K562 (cell line): ENCODE measurements around the gene PTK6. TPM values are rescaled to one million over a fixed set of nuclear protein-coding genes. Genes with fewer than 3 reads are reported as not detected.
A peak's percentile ranks its signal among the peaks of the same experiment; 100 is the strongest.

Experiments used
- BMI1 ChIP-seq: fragments of 150-350 bp; IDR thresholded peaks from 2 replicates; pipeline ENCODE4 v1.6.1; 2014; ENCODE audit warnings: low read length
- CHD4 ChIP-seq: fragments of 200-600 bp; sonication (generic); IDR thresholded peaks from 3 replicates; pipeline ENCODE4 v1.6.1; 2012; ENCODE audit warnings: low read depth, mild to moderate bottlenecking, mixed read lengths, low read length, inconsistent platforms; ENCODE audit not compliant: insufficient read depth, insufficient replicate concordance, poor library complexity, severe bottlenecking
- ERF ChIP-seq: fragments of 450-650 bp; formaldehyde crosslinking; IDR thresholded peaks from 2 replicates; pipeline ENCODE4 v1.4.0; 2020; ENCODE audit warnings: mild to moderate bottlenecking, mixed read lengths
- GABPA ChIP-seq: fragments of 200-800 bp; sonication (Bioruptor generic); conservative IDR thresholded peaks from 2 replicates; pipeline ENCODE4 v1.6.1; 2016; ENCODE audit warnings: low read depth, missing genetic modification characterization, missing compliant biosample characterization
- HOMEZ ChIP-seq: fragments of 250-450 bp; sonication (Bioruptor Pico); IDR thresholded peaks from 2 replicates; pipeline ENCODE4 v1.4.0; 2020; ENCODE audit warnings: mild to moderate bottlenecking, moderate library complexity
- LEF1 ChIP-seq: fragments of 450-650 bp; IDR thresholded peaks from 2 replicates; pipeline ENCODE4 v1.6.1; 2016; ENCODE audit warnings: mild to moderate bottlenecking
- MBD2 ChIP-seq: sonication (generic); IDR thresholded peaks from 2 replicates; pipeline ENCODE4 v1.6.1; 2016; ENCODE audit warnings: low read depth, borderline replicate concordance
- MTA3 ChIP-seq: fragments of 450-650 bp; formaldehyde crosslinking; IDR thresholded peaks from 2 replicates; pipeline ENCODE4 v1.6.1; 2017; ENCODE audit warnings: mild to moderate bottlenecking, borderline replicate concordance
- MXI1 ChIP-seq: IDR thresholded peaks from 2 replicates; pipeline ENCODE4 v1.6.1; 2011; ENCODE audit warnings: low read depth, mild to moderate bottlenecking, improper control_type of control experiment, low read length
- MYC ChIP-seq, 2 experiments: fragments of 250-450 bp in 1 of 2; sonication (Bioruptor Pico) in 1 of 2; IDR thresholded peaks; 2 replicates each; pipeline versions ENCODE4 v1.5.1 to v1.6.1; 2012 to 2021; ENCODE audit warnings: low read depth in 2 of 2, borderline replicate concordance in 1 of 2, improper control_type of control experiment in 1 of 2, low read length in 1 of 2, mild to moderate bottlenecking in 1 of 2, moderate library complexity in 1 of 2
- NCOA1 ChIP-seq: fragments of 450-650 bp; IDR thresholded peaks from 2 replicates; pipeline ENCODE4 v1.6.1; 2016; ENCODE audit warnings: low read depth
- PHB ChIP-seq: fragments of 250-450 bp; sonication (Bioruptor Pico); IDR thresholded peaks from 2 replicates; pipeline ENCODE4 v1.5.0; 2021
- POLR3G ChIP-seq: IDR thresholded peaks from 2 replicates; pipeline ENCODE4 v1.6.1; 2011; ENCODE audit not compliant: insufficient read length, insufficient replicate concordance; ENCODE audit errors: extremely low read depth
- PTTG1 ChIP-seq: fragments of 450-650 bp; IDR thresholded peaks from 2 replicates; pipeline ENCODE4 v1.6.1; 2016; ENCODE audit warnings: low read depth, mild to moderate bottlenecking, missing genetic modification characterization, missing compliant biosample characterization
- RFX5 ChIP-seq: IDR thresholded peaks from 2 replicates; pipeline ENCODE4 v1.6.1; 2011; ENCODE audit warnings: low read depth, mild to moderate bottlenecking, improper control_type of control experiment, low read length
- SETDB1 ChIP-seq: IDR thresholded peaks from one replicate; pipeline ENCODE4 v1.6.1; 2012; ENCODE audit warnings: low read length, control low read depth, inconsistent platforms
- SMARCA4 ChIP-seq: fragments of 450-650 bp; IDR thresholded peaks from 2 replicates; pipeline ENCODE4 v1.6.1; 2016
- TEAD1 ChIP-seq, 2 experiments: fragments of 450-650 bp in 1 of 2; sonication (generic) in 1 of 2; formaldehyde crosslinking; IDR thresholded peaks; 2 replicates each; pipeline versions ENCODE4 v1.4.0 to v1.8.0; 2020 to 2022; ENCODE audit warnings: mild to moderate bottlenecking in 2 of 2, missing genetic modification reagents in 1 of 2
- THAP12 ChIP-seq: fragments of 250-450 bp; sonication (Bioruptor Pico); IDR thresholded peaks from 2 replicates; pipeline ENCODE4 v1.9.0; 2021; ENCODE audit warnings: mild to moderate bottlenecking, inconsistent platforms
- ZC3H4 ChIP-seq: sonication (generic); formaldehyde crosslinking; IDR thresholded peaks from 2 replicates; pipeline ENCODE4 v1.9.0; 2021; ENCODE audit warnings: missing genetic modification reagents, borderline replicate concordance
- ZFP36 ChIP-seq: fragments of 150-350 bp; IDR thresholded peaks from 2 replicates; pipeline ENCODE4 v1.6.1; 2018; ENCODE audit warnings: low read length, low read depth; ENCODE audit not compliant: partially characterized antibody
- ZNF175 ChIP-seq: fragments of 200-800 bp; sonication (Bioruptor generic); IDR thresholded peaks from 2 replicates; pipeline ENCODE4 v1.6.1; 2016; ENCODE audit warnings: low read depth, mild to moderate bottlenecking, missing genetic modification characterization, missing compliant biosample characterization
- ZNF668 ChIP-seq: fragments of 250-450 bp; sonication (Bioruptor Pico); IDR thresholded peaks from 2 replicates; pipeline ENCODE4 v1.8.0; 2022; ENCODE audit warnings: mild to moderate bottlenecking, inconsistent platforms
- ZNF780A ChIP-seq: fragments of 250-450 bp; sonication (Bioruptor Pico); IDR thresholded peaks from 2 replicates; pipeline ENCODE4 v1.5.0; 2021; ENCODE audit warnings: mild to moderate bottlenecking
- polyA plus RNA-seq, 8 experiments: library from polyadenylated mRNA; depleted of rRNA in 4 of 8; stranded (reverse) in 5 of 8; unstranded in 3 of 8; fragments of >200 nt; fragmentation: Nextera tagmentation in 2 of 8; fragmentation: Illumina TruSeq in 1 of 8; extraction: Ambion mirVana in 2 of 8; extraction: Trizol in 1 of 8; gene quantifications; 2 replicates each; pipeline versions ENCODE4 v1.2.1 to v1.2.3, GENCODE V29; 2011 to 2014; ENCODE audit warnings: inconsistent platforms in 1 of 8, missing spikeins in 1 of 8
- total RNA-seq, 7 experiments: library from RNA; depleted of rRNA in 6 of 7; stranded (reverse); fragments of >200 nt in 6 of 7; fragmentation: Illumina TruSeq in 2 of 7; extraction: Trizol in 2 of 7; gene quantifications; 2 replicates each; pipeline versions ENCODE4 v1.2.1 to v1.2.3, GENCODE V29; 2011 to 2021; ENCODE audit warnings: low replicate concordance in 1 of 7

PTK6 gene
- total and polyA plus RNA-seq, 9 of the 15 experiments (the other 6 are each of a cell fraction or from before 2014, with no cell fraction given) = 0.07 TPM; not detected in 8

GRCh38 chr20:63552481-63553249 lies 15.5 kb upstream of the PTK6 start (continued):
- no peak for TF ChIP-seq ZNF780A (CRISPR knock-in tag)
- TF ChIP-seq RFX5 = no peak
- TF ChIP-seq CHD4 = no peak
- TF ChIP-seq ERF = 0 out of 2 replicates have a peak, but pooled peaks have one; percentile 44
- TF ChIP-seq GABPA (tag) = peak; percentile 87
- TF ChIP-seq MXI1 = no peak
- 0 out of 2 replicates have a peak, but pooled peaks have one; percentile 38 for TF ChIP-seq PHB
- no peak for TF ChIP-seq ZC3H4
- no peak for TF ChIP-seq POLR3G
- 0 out of 2 replicates have a peak, but pooled peaks have one; percentile 53 for TF ChIP-seq THAP12
- TF ChIP-seq PTTG1 (tag) = no peak
- no peak for TF ChIP-seq MBD2
- peak; percentile 49; the same call in 1 of the 2 replicates for TF ChIP-seq MYC (IDR thresholded peaks at IDR 0.05; ENCODE audit: low read depth, low read length)
- no peak for TF ChIP-seq MYC (CRISPR knock-in tag; IDR thresholded peaks at IDR 0.05; ENCODE audit: borderline replicate concordance, low read depth)
- TF ChIP-seq BMI1 = no peak
- TF ChIP-seq HOMEZ = no peak
- peak; percentile 29; the same call in 1 of the 2 replicates for TF ChIP-seq NCOA1
- TF ChIP-seq MTA3 = no peak
- TF ChIP-seq SETDB1 = no peak
- peak; percentile 67; the same call in 1 of the 2 replicates for TF ChIP-seq LEF1
- TF ChIP-seq ZNF668 (CRISPR knock-in tag) = no peak
- TF ChIP-seq ZFP36 = no peak
- no peak for TF ChIP-seq ZNF175
- TF ChIP-seq SMARCA4 = peak; percentile 67
- no peak for TF ChIP-seq TEAD1 (CRISPR knock-in tag; IDR thresholded peaks at IDR 0.05)
